Adipocyte (in vitro differentiated cells): ENCODE results near the gene TOR4A.
"Not testable (repeated sequence)": the region's sequence is repeated elsewhere in the genome, so short reads cannot be mapped to it uniquely, and the experiment has no call there.

Experiments
- DNase-seq: peaks from one replicate; pipeline ENCODE4 v3.0.0-alpha.2; 2015; ENCODE audit warnings: low read depth
- H3K27me3 ChIP-seq: replicated peaks from 2 replicates; pipeline ENCODE4 v1.7.0; 2013; ENCODE audit warnings: mild to moderate bottlenecking, low read length, moderate library complexity; ENCODE audit not compliant: control insufficient read depth, insufficient read depth
- H3K36me3 ChIP-seq: 2 replicates; pipeline ENCODE4 v1.7.0; 2013; ENCODE audit warnings: low read length, mild to moderate bottlenecking, moderate library complexity; ENCODE audit not compliant: control insufficient read depth, insufficient read depth, severe bottlenecking
- H3K4me1 ChIP-seq: 2 replicates; pipeline ENCODE4 v1.7.0; 2013; ENCODE audit warnings: mild to moderate bottlenecking, low read length, moderate library complexity; ENCODE audit not compliant: control insufficient read depth, insufficient read depth
- H3K4me3 ChIP-seq: 2 replicates; pipeline ENCODE4 v1.7.0; 2013; ENCODE audit warnings: mild to moderate bottlenecking, low read length, moderate library complexity
- H3K9ac ChIP-seq: 2 replicates; pipeline ENCODE4 v1.7.0; 2013; ENCODE audit warnings: mild to moderate bottlenecking, low read length, moderate library complexity
- H3K9me3 ChIP-seq: 2 replicates; pipeline ENCODE4 v1.7.0; 2013; ENCODE audit warnings: mild to moderate bottlenecking, low read length, moderate library complexity; ENCODE audit not compliant: control insufficient read depth

TOR4A gene

GRCh38 chr9:137240841-137241489 lies 36.6 kb upstream of the TOR4A start, which contains the start of gene TUBB4B:
Gene TUBB4B (plus strand): TSS chr9:137241287. CDS start chr9:137241361, 74 bp downstream.
- Histone ChIP-seq H3K27me3 (peaks cover 2% of the 10 kb centered on the region), H3K9ac (peak within 1 kb of the TSS; percentile 93), H3K4me1 (peaks cover 31% of the 10 kb centered on the region), H3K4me3 (peak within 1 kb of the TSS; percentile 91), H3K9me3 (no peaks in the 10 kb centered on the region), H3K36me3 (peaks cover 18% of the 10 kb centered on the region)
- peak; percentile 99 for DNase-seq

- Histone ChIP-seq H3K9ac (peak overlapping the region; percentile 93), H3K9me3 (no peaks in the 10 kb centered on the region), H3K4me1 (peaks cover 26% of the 10 kb centered on the region), H3K27me3 (peaks cover 2% of the 10 kb centered on the region), H3K36me3 (peaks cover 18% of the 10 kb centered on the region), H3K4me3 (peak overlapping the region; percentile 91)
- DNase-seq: peak; percentile 83
Measured at GRCh38 chr9:137241490-137242268, 35.8 kb upstream of the TOR4A start.

- Histone ChIP-seq H3K4me1 (peaks cover 23% of the 10 kb centered on the region), H3K36me3 (peaks cover 18% of the 10 kb centered on the region), H3K4me3 (peak overlapping the region; percentile 91), H3K9ac (peak overlapping the region; percentile 93), H3K9me3 (no peaks in the 10 kb centered on the region), H3K27me3 (peaks cover 2% of the 10 kb centered on the region)
- DNase-seq: no peak
Measured at GRCh38 chr9:137242269-137243203, 35.0 kb upstream of the TOR4A start.

GRCh38 chr9:137243266-137243625 lies 34.3 kb upstream of the TOR4A start:
- H3K9me3 ChIP-seq, H3K4me3 ChIP-seq, DNase-seq, H3K27me3 ChIP-seq: not testable (repeated sequence)
- Histone ChIP-seq H3K36me3 (peaks cover 18% of the 10 kb centered on the region), H3K4me1 (peaks cover 23% of the 10 kb centered on the region), H3K9ac (peak overlapping the region; percentile 10)

GRCh38 chr9:137243626-137244485 lies 33.7 kb upstream of the TOR4A start:
- Histone ChIP-seq H3K36me3 (peaks cover 18% of the 10 kb centered on the region), H3K4me1 (peaks cover 17% of the 10 kb centered on the region), H3K9ac (peak overlapping the region; percentile 10), H3K27me3 (peaks cover 2% of the 10 kb centered on the region), H3K9me3 (no peaks in the 10 kb centered on the region), H3K4me3 (no peak overlapping the region)
- no peak for DNase-seq

GRCh38 chr9:137244486-137245449 lies 32.8 kb upstream of the TOR4A start:
- peaks cover 14% of the 10 kb centered on the region for H3K4me1 ChIP-seq
- peak overlapping the region; percentile 10 for H3K9ac ChIP-seq
- no peak overlapping the region for H3K4me3 ChIP-seq
- H3K9me3 ChIP-seq: no peaks in the 10 kb centered on the region
- DNase-seq: no peak
- peaks cover 5% of the 10 kb centered on the region for H3K27me3 ChIP-seq
- H3K36me3 ChIP-seq: peaks cover 18% of the 10 kb centered on the region

- no peak for DNase-seq
- H3K36me3 ChIP-seq: peaks cover 18% of the 10 kb centered on the region
- no peak overlapping the region for H3K9ac ChIP-seq
- no peaks in the 10 kb centered on the region for H3K9me3 ChIP-seq
- H3K4me1 ChIP-seq: peaks cover 22% of the 10 kb centered on the region
- H3K27me3 ChIP-seq: peaks cover 6% of the 10 kb centered on the region
- no peak overlapping the region for H3K4me3 ChIP-seq
Measured at GRCh38 chr9:137245450-137246421, 31.8 kb upstream of the TOR4A start.

GRCh38 chr9:137247135-137247915 lies 30.2 kb upstream of the TOR4A start:
- Histone ChIP-seq H3K9ac (no peak overlapping the region), H3K27me3 (peaks cover 6% of the 10 kb centered on the region), H3K9me3 (no peaks in the 10 kb centered on the region), H3K4me1 (peaks cover 20% of the 10 kb centered on the region), H3K36me3 (peaks cover 15% of the 10 kb centered on the region), H3K4me3 (no peak overlapping the region)
- no peak for DNase-seq

- H3K36me3 ChIP-seq: peaks cover 9% of the 10 kb centered on the region
- H3K9me3 ChIP-seq: no peaks in the 10 kb centered on the region
- no peak overlapping the region for H3K9ac ChIP-seq
- H3K27me3 ChIP-seq: peaks cover 6% of the 10 kb centered on the region
- DNase-seq: no peak
- peaks cover 15% of the 10 kb centered on the region for H3K4me1 ChIP-seq
- H3K4me3 ChIP-seq: no peak overlapping the region
Measured at GRCh38 chr9:137247916-137248175, 29.7 kb upstream of the TOR4A start.
